A549 (cell line): ENCODE results near the gene USP24. TPM values are rescaled to one million over a fixed set of nuclear protein-coding genes. Genes with fewer than 3 reads are reported as not detected.

ENCODE experiments used
- ATAC-seq, 2 experiments: fragments of 200-7000 bp in 1 of 2; fragments of >200 bp in 1 of 2; cut with Nextera tagmentation in 1 of 2; cut with Tn5 transposase in 1 of 2; 3 replicates each; pipeline versions ENCODE4 v1.8.0 to v1.9.1; 2018 to 2020; ENCODE audit warnings: mild to moderate bottlenecking in 1 of 2, moderate library complexity in 1 of 2
- CTCF ChIA-PET: fragments of 300-600 bp; sonication (Branson Sonifier 250); formaldehyde crosslinking; extraction: SDS; loops from one replicate; lab custom pipeline; 2021; ENCODE audit warnings: antibody characterized with exemption, inconsistent platforms; lab: Yijun Ruan, JAX
- POLR2A ChIA-PET: fragments of 350-600 bp; formaldehyde crosslinking; extraction: SDS; loops from one replicate; lab custom pipeline; 2021; ENCODE audit warnings: antibody characterized with exemption, inconsistent platforms; lab: Yijun Ruan, JAX
- DNase-seq, 2 experiments: peaks; one replicate each; pipeline versions ENCODE4 v3.0.0 to v3.0.0-alpha.2; 2011 to 2016; ENCODE audit warnings: low read depth in 1 of 2, low spot score in 1 of 2
- FAIRE-seq: peaks from 2 replicates; lab custom pipeline; 2011; peaks lifted over from hg19 to GRCh38; lab: Jason Lieb, UNC
- H3K27ac ChIP-seq, 2 experiments: fragments of >200 bp; sonication (Bioruptor Twin); formaldehyde crosslinking; 3 replicates each; pipeline ENCODE4 v1.5.1; 2016 to 2017
- H3K4me1 ChIP-seq: fragments of >200 bp; sonication (Bioruptor Twin); formaldehyde crosslinking; 3 replicates; pipeline ENCODE4 v1.6.1; 2016
- H3K4me2 ChIP-seq: fragments of >200 bp; sonication (Bioruptor Twin); formaldehyde crosslinking; 3 replicates; pipeline ENCODE4 v1.6.1; 2016
- H3K4me3 ChIP-seq: fragments of >200 bp; sonication (Bioruptor Twin); formaldehyde crosslinking; 3 replicates; pipeline ENCODE4 v1.5.1; 2016
- H3K9me3 ChIP-seq: fragments of >200 bp; sonication (Bioruptor Twin); formaldehyde crosslinking; 3 replicates; pipeline ENCODE4 v1.6.1; 2016
- ATOH8 ChIP-seq: fragments of 250-450 bp; sonication (Bioruptor Pico); IDR thresholded peaks from 2 replicates; pipeline ENCODE4 v1.5.0; 2020; ENCODE audit warnings: low read depth, mild to moderate bottlenecking, moderate library complexity
- CBX8 ChIP-seq: fragments of 200-600 bp; sonication (generic); IDR thresholded peaks from 2 replicates; pipeline ENCODE4 v1.6.1; 2016
- CTCF ChIP-seq: fragments of >200 bp; sonication (Bioruptor Twin); formaldehyde crosslinking; IDR thresholded peaks from 3 replicates; pipeline ENCODE4 v1.5.1; 2016
- EHF ChIP-seq: fragments of 250-450 bp; sonication (Bioruptor Pico); IDR thresholded peaks from 2 replicates; pipeline ENCODE4 v1.5.0; 2020; ENCODE audit warnings: mild to moderate bottlenecking
- EP300 ChIP-seq, 2 experiments: fragments of >200 bp; sonication (Bioruptor Twin); formaldehyde crosslinking; IDR thresholded peaks; 2 replicates in 1 of 2; 3 replicates in 1 of 2; pipeline ENCODE4 v1.6.1; 2016 to 2017
- ESRRA ChIP-seq: fragments of 150-350 bp; IDR thresholded peaks from 2 replicates; pipeline ENCODE4 v1.6.1; 2014; ENCODE audit warnings: mild to moderate bottlenecking, low read length, borderline replicate concordance
- GATA3 ChIP-seq: IDR thresholded peaks from 2 replicates; pipeline ENCODE4 v1.6.1; 2012; ENCODE audit warnings: borderline replicate concordance
- HOXA7 ChIP-seq: fragments of 250-450 bp; sonication (Bioruptor Pico); IDR thresholded peaks from 2 replicates; pipeline ENCODE4 v1.5.0; 2020; ENCODE audit warnings: mild to moderate bottlenecking, moderate library complexity
- HOXB13 ChIP-seq: fragments of 250-450 bp; sonication (Bioruptor Pico); IDR thresholded peaks from 2 replicates; pipeline ENCODE4 v1.5.0; 2020; ENCODE audit warnings: low read depth, mild to moderate bottlenecking, moderate library complexity
- JUNB ChIP-seq: fragments of >200 bp; sonication (Bioruptor Twin); formaldehyde crosslinking; IDR thresholded peaks from 2 replicates; pipeline ENCODE4 v1.6.1; 2016
- MAX ChIP-seq: IDR thresholded peaks from 2 replicates; pipeline ENCODE4 v1.6.1; 2012
- MYC ChIP-seq: IDR thresholded peaks from 2 replicates; pipeline ENCODE4 v1.6.1; 2012; ENCODE audit warnings: mild to moderate bottlenecking, inconsistent platforms, low read length, improper control_type of control experiment, borderline replicate concordance
- NFE2L2 ChIP-seq: fragments of 150-350 bp; conservative IDR thresholded peaks from 2 replicates; pipeline ENCODE4 v1.6.1; 2014; ENCODE audit warnings: low read length
- NR3C1 ChIP-seq: fragments of >200 bp; sonication (Bioruptor Twin); formaldehyde crosslinking; IDR thresholded peaks from 3 replicates; pipeline ENCODE4 v1.6.1; 2017
- PHF8 ChIP-seq: fragments of 200-600 bp; sonication (generic); IDR thresholded peaks from 2 replicates; pipeline ENCODE4 v1.6.1; 2016; ENCODE audit warnings: low read depth, mild to moderate bottlenecking, antibody characterized with exemption, moderate library complexity, borderline replicate concordance
- POLR2A ChIP-seq: IDR thresholded peaks from 2 replicates; pipeline ENCODE4 v1.6.1; 2012; ENCODE audit warnings: mild to moderate bottlenecking, low read length
- POLR2AphosphoS2 ChIP-seq: conservative IDR thresholded peaks from 2 replicates; pipeline ENCODE4 v1.6.1; 2012; ENCODE audit warnings: low read length, improper control_type of control experiment, inconsistent platforms
- RFX5 ChIP-seq: fragments of 450-650 bp; IDR thresholded peaks from 2 replicates; pipeline ENCODE4 v1.7.1; 2014; ENCODE audit warnings: antibody characterized with exemption, mild to moderate bottlenecking, moderate library complexity
- TFCP2L1 ChIP-seq: fragments of 250-450 bp; sonication (Bioruptor Pico); IDR thresholded peaks from 2 replicates; pipeline ENCODE4 v1.5.0; 2021; ENCODE audit warnings: mild to moderate bottlenecking
- TP53 ChIP-seq: fragments of 250-450 bp; sonication (Bioruptor Pico); IDR thresholded peaks from 2 replicates; pipeline ENCODE4 v1.5.0; 2021; ENCODE audit warnings: mild to moderate bottlenecking, moderate library complexity
- ZC3H11A ChIP-seq: fragments of 450-650 bp; IDR thresholded peaks from 2 replicates; pipeline ENCODE4 v1.6.1; 2014; ENCODE audit warnings: antibody characterized with exemption, mild to moderate bottlenecking
- ZNF302 ChIP-seq: fragments of 250-450 bp; sonication (Bioruptor Pico); IDR thresholded peaks from 2 replicates; pipeline ENCODE4 v1.9.0; 2021; ENCODE audit warnings: inconsistent platforms, mild to moderate bottlenecking, moderate library complexity
- WGBS: methylation state at CpG from one replicate; pipeline ENCODE4 v1.1.6; 2017; ENCODE audit errors: missing lambda C conversion rate; 5-methylcytosine and 5-hydroxymethylcytosine counted together
- polyA plus RNA-seq, 4 experiments: library from polyadenylated mRNA; depleted of rRNA in 3 of 4; stranded (reverse); fragments of >200 nt; fragmentation: RNase III in 1 of 4; extraction: RNeasy Plus Mini Kit Qiagen cat#74134 plus additional on column Dnase treatment in 1 of 4; gene quantifications; 2 replicates in 3 of 4; 3 replicates in 1 of 4; pipeline ENCODE4 v1.2.3, GENCODE V29; 2011 to 2017

Gene USP24
- polyA plus RNA-seq, 2 of the 4 experiments (the other 2 are of a cell fraction) = 14.7 to 21.7 TPM

GRCh38 chr1:55250399-55251075, 35.4 kb upstream of the USP24 start:
- Histone ChIP-seq H3K4me2 (no peak overlapping the region), H3K27ac (no peak overlapping the region), H3K4me1 (no peaks in the 10 kb centered on the region), H3K4me3 (no peak overlapping the region), H3K9me3 (no peaks in the 10 kb centered on the region)
- ChIA-PET POLR2A (no interaction called here), CTCF (interaction anchor here (0.8 to 3.0 kb wide), 2 partner anchors 27 to 110 kb away, joined by 3 to 11 read pairs; no protein-coding TSS in a partner anchor)
- WGBS = 51% methylated on average over 4 of the region's 4 CpGs
- TF ChIP-seq ATOH8 = no peak
- TF ChIP-seq ZNF302 (CRISPR knock-in tag) = no peak
- no peak for TF ChIP-seq TFCP2L1 (CRISPR knock-in tag)
- TF ChIP-seq POLR2A = no peak
- TF ChIP-seq POLR2AphosphoS2 = no peak
- TF ChIP-seq GATA3 = no peak
- no peak for FAIRE-seq
- no peak for DNase-seq
- no peak for ATAC-seq

- TF ChIP-seq RFX5 = no peak
- no peak for TF ChIP-seq CTCF
- TF ChIP-seq EP300 (IDR thresholded peaks at IDR 0.05) = no peak
- TF ChIP-seq HOXA7 (CRISPR knock-in tag) = no peak
- TF ChIP-seq NR3C1 = no peak
- no peak for TF ChIP-seq EHF (CRISPR knock-in tag)
- no peak for TF ChIP-seq NFE2L2
- no peak for TF ChIP-seq PHF8
- no peak for TF ChIP-seq CBX8
- TF ChIP-seq HOXB13 (CRISPR knock-in tag) = no peak
- no peak for TF ChIP-seq MAX
- no peak for TF ChIP-seq GATA3
- TF ChIP-seq ESRRA = no peak
- TF ChIP-seq ZC3H11A = no peak
- TF ChIP-seq TFCP2L1 (CRISPR knock-in tag) = no peak
- no peak for TF ChIP-seq MYC
- TF ChIP-seq POLR2A = no peak
- TF ChIP-seq JUNB = no peak
- TF ChIP-seq TP53 (CRISPR knock-in tag) = no peak
- TF ChIP-seq, all 56 proteins: peak for 0
- no peak for ATAC-seq
These were observed 34.7 kb upstream of the USP24 start for GRCh38 chr1:55249646-55250398.

More at GRCh38 chr1:55249646-55250398, 34.7 kb upstream of the USP24 start:
- DNase-seq (no peak), FAIRE-seq (no peak)
- ChIA-PET POLR2A (no interaction called here), CTCF (interaction anchor here (0.8 to 3.0 kb wide), 2 partner anchors 28 to 110 kb away, joined by 3 to 11 read pairs; no protein-coding TSS in a partner anchor)
- 76% methylated on average over 6 of the region's 7 CpGs for WGBS
- H3K4me3 ChIP-seq = no peak overlapping the region
- no peaks in the 10 kb centered on the region for H3K4me1 ChIP-seq
- no peak overlapping the region for H3K4me2 ChIP-seq
- no peaks in the 10 kb centered on the region for H3K9me3 ChIP-seq
- H3K27ac ChIP-seq = no peak overlapping the region
